Measurements from ENCODE around the gene HEATR5B. TPM values are rescaled to one million over a fixed set of nuclear protein-coding genes. Genes with fewer than 3 reads are reported as not detected.

The HEATR5B gene
- polyA plus RNA-seq, 1 of the 3 experiments (the other 2 are of a cell fraction), result 10.8 TPM

DNA sequence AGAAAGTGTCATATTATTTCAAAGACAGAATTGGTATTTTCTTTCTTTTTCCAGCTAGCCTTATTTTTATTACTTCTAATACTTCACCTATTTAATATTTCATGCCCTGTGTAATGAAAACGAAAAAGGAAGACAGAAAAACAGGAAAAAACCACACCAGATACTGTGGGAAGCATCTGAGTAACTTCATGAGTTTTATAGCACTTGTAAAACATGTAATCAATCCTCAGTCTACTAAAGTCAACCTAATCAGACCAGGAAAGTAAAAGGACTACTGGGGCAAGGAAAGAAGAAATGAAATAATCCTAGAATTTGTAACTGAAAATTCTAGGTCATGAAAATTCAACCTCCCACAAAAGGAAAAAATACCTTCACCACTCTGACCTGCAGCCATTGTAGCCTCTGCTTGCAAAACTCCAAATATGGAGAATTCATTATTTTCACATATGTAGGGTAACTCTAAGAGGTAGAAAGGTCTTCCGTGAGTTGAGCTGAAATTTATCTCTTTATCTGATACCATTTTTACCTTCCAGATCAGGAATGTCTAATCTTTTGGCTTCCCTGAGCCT is 83.1 kb downstream of the HEATR5B start:
- Histone ChIP-seq H3K9me3 (no peaks in the 10 kb centered on the region), H3K4me1 (ENCODE audit: control insufficient read depth in 1 of 2, insufficient read depth in 2 of 2, low read depth in 1 of 2, low read length in 1 of 2) (peaks cover 0 to 5% of the 10 kb centered on the region in 2 experiments; a peak in 1 of 4 replicates), H3K27me3 (ENCODE audit: insufficient read depth) (no peaks in the 10 kb centered on the region), H3K79me2 (ENCODE audit: insufficient read depth) (no peaks in the 10 kb centered on the region), H3K4me3 (ENCODE audit: low read depth in 2 of 2, low read length in 1 of 2) (no peak overlapping the region), H3K27ac (ENCODE audit: low read depth in 2 of 2, low read length in 1 of 2) (no peak overlapping the region), H3K9ac (no peak overlapping the region), H3F3A (replicated peaks; ENCODE audit: insufficient read depth) (peaks cover 5% of the 10 kb centered on the region), H2AFZ (ENCODE audit: low read depth) (no peak overlapping the region), H4K20me1 (ENCODE audit: insufficient read depth) (no peaks in the 10 kb centered on the region), H3K9me2 (no peaks in the 10 kb centered on the region), H3K36me3 (replicated peaks in 1 of 2; ENCODE audit: control insufficient read depth in 1 of 2, insufficient read depth in 2 of 2, low read length in 1 of 2) (peaks cover 63 to 74% of the 10 kb centered on the region in 2 experiments), H3K4me2 (no peak overlapping the region)
- TF ChIP-seq YY1 (IDR thresholded peaks at IDR 0.05; ENCODE audit: low read depth), result no peak
- no peak for TF ChIP-seq POLR2AphosphoS5 (IDR thresholded peaks at IDR 0.05; ENCODE audit: low read depth, low read length)
- TF ChIP-seq, protein P1, sequence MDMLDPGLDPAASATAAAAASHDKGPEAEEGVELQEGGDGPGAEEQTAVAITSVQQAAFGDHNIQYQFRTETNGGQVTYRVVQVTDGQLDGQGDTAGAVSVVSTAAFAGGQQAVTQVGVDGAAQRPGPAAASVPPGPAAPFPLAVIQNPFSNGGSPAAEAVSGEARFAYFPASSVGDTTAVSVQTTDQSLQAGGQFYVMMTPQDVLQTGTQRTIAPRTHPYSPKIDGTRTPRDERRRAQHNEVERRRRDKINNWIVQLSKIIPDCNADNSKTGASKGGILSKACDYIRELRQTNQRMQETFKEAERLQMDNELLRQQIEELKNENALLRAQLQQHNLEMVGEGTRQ (IDR thresholded peaks at IDR 0.05; ENCODE audit: borderline replicate concordance, low read depth, low read length), result no peak
- TF ChIP-seq, protein P2, sequence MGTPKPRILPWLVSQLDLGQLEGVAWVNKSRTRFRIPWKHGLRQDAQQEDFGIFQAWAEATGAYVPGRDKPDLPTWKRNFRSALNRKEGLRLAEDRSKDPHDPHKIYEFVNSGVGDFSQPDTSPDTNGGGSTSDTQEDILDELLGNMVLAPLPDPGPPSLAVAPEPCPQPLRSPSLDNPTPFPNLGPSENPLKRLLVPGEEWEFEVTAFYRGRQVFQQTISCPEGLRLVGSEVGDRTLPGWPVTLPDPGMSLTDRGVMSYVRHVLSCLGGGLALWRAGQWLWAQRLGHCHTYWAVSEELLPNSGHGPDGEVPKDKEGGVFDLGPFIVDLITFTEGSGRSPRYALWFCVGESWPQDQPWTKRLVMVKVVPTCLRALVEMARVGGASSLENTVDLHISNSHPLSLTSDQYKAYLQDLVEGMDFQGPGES (IDR thresholded peaks at IDR 0.05; ENCODE audit: low read depth, low read length), result no peak
- no peak for TF ChIP-seq TAF1 (IDR thresholded peaks at IDR 0.05; ENCODE audit: borderline replicate concordance, low read depth, low read length)
- no peak for TF ChIP-seq SMC3 (IDR thresholded peaks at IDR 0.05; ENCODE audit: low read depth, low read length)
- TF ChIP-seq, protein P3, sequence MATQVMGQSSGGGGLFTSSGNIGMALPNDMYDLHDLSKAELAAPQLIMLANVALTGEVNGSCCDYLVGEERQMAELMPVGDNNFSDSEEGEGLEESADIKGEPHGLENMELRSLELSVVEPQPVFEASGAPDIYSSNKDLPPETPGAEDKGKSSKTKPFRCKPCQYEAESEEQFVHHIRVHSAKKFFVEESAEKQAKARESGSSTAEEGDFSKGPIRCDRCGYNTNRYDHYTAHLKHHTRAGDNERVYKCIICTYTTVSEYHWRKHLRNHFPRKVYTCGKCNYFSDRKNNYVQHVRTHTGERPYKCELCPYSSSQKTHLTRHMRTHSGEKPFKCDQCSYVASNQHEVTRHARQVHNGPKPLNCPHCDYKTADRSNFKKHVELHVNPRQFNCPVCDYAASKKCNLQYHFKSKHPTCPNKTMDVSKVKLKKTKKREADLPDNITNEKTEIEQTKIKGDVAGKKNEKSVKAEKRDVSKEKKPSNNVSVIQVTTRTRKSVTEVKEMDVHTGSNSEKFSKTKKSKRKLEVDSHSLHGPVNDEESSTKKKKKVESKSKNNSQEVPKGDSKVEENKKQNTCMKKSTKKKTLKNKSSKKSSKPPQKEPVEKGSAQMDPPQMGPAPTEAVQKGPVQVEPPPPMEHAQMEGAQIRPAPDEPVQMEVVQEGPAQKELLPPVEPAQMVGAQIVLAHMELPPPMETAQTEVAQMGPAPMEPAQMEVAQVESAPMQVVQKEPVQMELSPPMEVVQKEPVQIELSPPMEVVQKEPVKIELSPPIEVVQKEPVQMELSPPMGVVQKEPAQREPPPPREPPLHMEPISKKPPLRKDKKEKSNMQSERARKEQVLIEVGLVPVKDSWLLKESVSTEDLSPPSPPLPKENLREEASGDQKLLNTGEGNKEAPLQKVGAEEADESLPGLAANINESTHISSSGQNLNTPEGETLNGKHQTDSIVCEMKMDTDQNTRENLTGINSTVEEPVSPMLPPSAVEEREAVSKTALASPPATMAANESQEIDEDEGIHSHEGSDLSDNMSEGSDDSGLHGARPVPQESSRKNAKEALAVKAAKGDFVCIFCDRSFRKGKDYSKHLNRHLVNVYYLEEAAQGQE (IDR thresholded peaks at IDR 0.05; ENCODE audit: low read depth, low read length), result no peak
- no peak for TF ChIP-seq TCF12 (IDR thresholded peaks at IDR 0.05)
- TF ChIP-seq EP300 (IDR thresholded peaks at IDR 0.05; ENCODE audit: borderline replicate concordance in 1 of 2, low read depth in 1 of 2, low read length in 1 of 2), result no peak
- POLR2A ChIA-PET, result no interaction called here
- no peak for DNase-seq
- CTCF ChIA-PET, result no interaction called here
- WGBS (ENCODE audit: low lambda C conversion rate), result 75% methylated on average over 2 of the region's 2 CpGs

DNA sequence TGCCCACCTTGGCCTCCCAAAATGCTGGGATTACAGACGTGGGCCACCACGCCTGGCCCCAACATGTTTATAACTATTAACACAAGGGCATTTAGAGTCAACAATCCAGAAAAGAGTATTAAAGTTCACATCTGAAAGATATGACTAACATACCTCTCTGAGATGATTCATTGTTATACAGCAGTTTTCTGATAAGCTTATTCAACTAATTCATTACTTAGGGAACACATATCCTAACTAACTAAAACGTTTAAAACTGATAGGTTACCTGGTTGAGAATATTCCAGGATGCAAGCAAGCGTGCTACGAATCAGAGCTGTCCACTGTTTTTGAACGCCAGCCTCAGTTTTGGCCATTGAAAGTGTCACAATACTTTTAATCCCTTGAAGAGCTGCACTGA is 83.9 kb downstream of the HEATR5B start:
- Histone ChIP-seq H3K36me3 (replicated peaks in 1 of 2; ENCODE audit: control insufficient read depth in 1 of 2, insufficient read depth in 2 of 2, low read length in 1 of 2) (peaks cover 55 to 74% of the 10 kb centered on the region in 2 experiments), H3K9me2 (no peaks in the 10 kb centered on the region), H3K27me3 (ENCODE audit: insufficient read depth) (no peaks in the 10 kb centered on the region), H3K4me2 (no peak overlapping the region), H3K27ac (ENCODE audit: low read depth in 2 of 2, low read length in 1 of 2) (no peak overlapping the region), H3K79me2 (ENCODE audit: insufficient read depth) (no peaks in the 10 kb centered on the region), H3K9ac (no peak overlapping the region), H2AFZ (ENCODE audit: low read depth) (no peak overlapping the region), H4K20me1 (ENCODE audit: insufficient read depth) (no peaks in the 10 kb centered on the region), H3K4me1 (ENCODE audit: control insufficient read depth in 1 of 2, insufficient read depth in 2 of 2, low read depth in 1 of 2, low read length in 1 of 2) (peaks cover 0 to 5% of the 10 kb centered on the region in 2 experiments; a peak in 1 of 4 replicates), H3F3A (replicated peaks; ENCODE audit: insufficient read depth) (peaks cover 5% of the 10 kb centered on the region), H3K4me3 (ENCODE audit: low read depth in 2 of 2, low read length in 1 of 2) (no peak overlapping the region), H3K9me3 (no peaks in the 10 kb centered on the region)
- ChIA-PET CTCF (no interaction called here), POLR2A (no interaction called here)
- 79% methylated on average over 6 of the region's 6 CpGs for WGBS (ENCODE audit: low lambda C conversion rate)
- TF ChIP-seq MEF2A (IDR thresholded peaks at IDR 0.05; ENCODE audit: borderline replicate concordance, low read depth) (no peak), JUND (IDR thresholded peaks at IDR 0.05) (0 out of 2 replicates have a peak, but pooled peaks have one; percentile 14), TAF1 (IDR thresholded peaks at IDR 0.05; ENCODE audit: borderline replicate concordance, low read depth, low read length) (no peak), ELF1 (IDR thresholded peaks at IDR 0.05) (no peak), SIN3A (IDR thresholded peaks at IDR 0.05; ENCODE audit: borderline replicate concordance, low read depth, low read length) (no peak), SMC3 (IDR thresholded peaks at IDR 0.05; ENCODE audit: low read depth, low read length) (no peak), RXRA (IDR thresholded peaks at IDR 0.05; ENCODE audit: borderline replicate concordance, low read depth) (no peak), TEAD4 (IDR thresholded peaks at IDR 0.05; ENCODE audit: borderline replicate concordance, insufficient read depth) (no peak), EP300 (IDR thresholded peaks at IDR 0.05; ENCODE audit: borderline replicate concordance in 1 of 2, low read depth in 1 of 2, low read length in 1 of 2) (no peak), FOSL2 (IDR thresholded peaks at IDR 0.05; ENCODE audit: borderline replicate concordance, low read depth) (peak; percentile 29; the same call in 1 of the 2 replicates)
- TF ChIP-seq, protein P2 (IDR thresholded peaks at IDR 0.05; ENCODE audit: low read depth, low read length), result no peak
- TF ChIP-seq, protein P1 (IDR thresholded peaks at IDR 0.05; ENCODE audit: borderline replicate concordance, low read depth, low read length), result no peak
- no peak for DNase-seq

Measured in SK-N-SH (cell line).